Vagina (tissue), 2 donors: Measurements from ENCODE around the gene CCDC127. TPM values are rescaled to one million over a fixed set of nuclear protein-coding genes. Genes with fewer than 3 reads are reported as not detected.
"Not testable (repeated sequence)": the region's sequence is repeated elsewhere in the genome, so short reads cannot be mapped to it uniquely, and the experiment has no call there.

ENCODE experiments used
- DNase-seq, 2 donors: peaks; one replicate each; pipeline ENCODE4 v3.0.0-alpha.2; 2017; ENCODE audit errors: extremely low spot score in 2 of 2
- H3K27ac ChIP-seq: fragments of 200-600 bp; sonication (generic); one replicate; pipeline ENCODE4 v1.5.1; 2019
- H3K27me3 ChIP-seq: fragments of 200-600 bp; sonication (generic); one replicate; pipeline ENCODE4 v1.5.1; 2019
- H3K36me3 ChIP-seq, 2 donors: fragments of 200-600 bp; sonication (generic); one replicate each; pipeline ENCODE4 v1.5.1; 2017 to 2019
- H3K4me1 ChIP-seq: fragments of 200-600 bp; sonication (generic); one replicate; pipeline ENCODE4 v1.5.1; 2019
- H3K4me3 ChIP-seq, 2 donors: fragments of 200-600 bp; sonication (generic); 1 replicate in 1 of 2; 2 replicates in 1 of 2; pipeline ENCODE4 v1.5.1; 2016 to 2019
- H3K9me3 ChIP-seq: fragments of 200-600 bp; sonication (generic); one replicate; pipeline ENCODE4 v1.5.1; 2019
- POLR2A ChIP-seq, 2 donors: fragments of 450-650 bp; IDR thresholded peaks; one replicate each; pipeline ENCODE4 v1.6.1; 2017; ENCODE audit warnings: antibody characterized with exemption in 2 of 2, mild to moderate bottlenecking in 2 of 2, moderate library complexity in 2 of 2
- POLR2AphosphoS5 ChIP-seq, 2 donors: sonication (generic); formaldehyde crosslinking; IDR thresholded peaks; one replicate each; pipeline ENCODE4 v1.9.0; 2017; ENCODE audit warnings: antibody characterized with exemption in 2 of 2, mild to moderate bottlenecking in 2 of 2, low read depth in 1 of 2; ENCODE audit not compliant: insufficient read depth in 1 of 2
- intact Hi-C: fragments of 100-400 bp; cut with DNase I; formaldehyde crosslinking; loops from one replicate; pipeline ENCODE4 v1.15.1; 2023
- total RNA-seq: library from RNA; depleted of rRNA; stranded (reverse); fragments of >200 nt; gene quantifications from one replicate; pipeline ENCODE4 v1.2.3, GENCODE V29; 2016
- TF ChIP-seq, protein P1 (sequence below), 3 experiments: fragments of 450-650 bp in 2 of 3; fragments of 200-600 bp in 1 of 3; sonication (generic) in 1 of 3; IDR thresholded peaks; one replicate each; pipeline ENCODE4 v1.5.1; 2017 to 2019; ENCODE audit warnings: antibody characterized with exemption in 3 of 3, mild to moderate bottlenecking in 2 of 3, moderate library complexity in 2 of 3

CCDC127 gene, protein sequence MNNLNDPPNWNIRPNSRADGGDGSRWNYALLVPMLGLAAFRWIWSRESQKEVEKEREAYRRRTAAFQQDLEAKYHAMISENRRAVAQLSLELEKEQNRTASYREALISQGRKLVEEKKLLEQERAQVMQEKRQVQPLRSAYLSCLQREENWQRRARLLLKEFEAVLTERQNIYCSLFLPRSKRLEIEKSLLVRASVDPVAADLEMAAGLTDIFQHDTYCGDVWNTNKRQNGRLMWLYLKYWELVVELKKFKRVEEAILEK
- total RNA-seq = 4.2 TPM

DNA sequence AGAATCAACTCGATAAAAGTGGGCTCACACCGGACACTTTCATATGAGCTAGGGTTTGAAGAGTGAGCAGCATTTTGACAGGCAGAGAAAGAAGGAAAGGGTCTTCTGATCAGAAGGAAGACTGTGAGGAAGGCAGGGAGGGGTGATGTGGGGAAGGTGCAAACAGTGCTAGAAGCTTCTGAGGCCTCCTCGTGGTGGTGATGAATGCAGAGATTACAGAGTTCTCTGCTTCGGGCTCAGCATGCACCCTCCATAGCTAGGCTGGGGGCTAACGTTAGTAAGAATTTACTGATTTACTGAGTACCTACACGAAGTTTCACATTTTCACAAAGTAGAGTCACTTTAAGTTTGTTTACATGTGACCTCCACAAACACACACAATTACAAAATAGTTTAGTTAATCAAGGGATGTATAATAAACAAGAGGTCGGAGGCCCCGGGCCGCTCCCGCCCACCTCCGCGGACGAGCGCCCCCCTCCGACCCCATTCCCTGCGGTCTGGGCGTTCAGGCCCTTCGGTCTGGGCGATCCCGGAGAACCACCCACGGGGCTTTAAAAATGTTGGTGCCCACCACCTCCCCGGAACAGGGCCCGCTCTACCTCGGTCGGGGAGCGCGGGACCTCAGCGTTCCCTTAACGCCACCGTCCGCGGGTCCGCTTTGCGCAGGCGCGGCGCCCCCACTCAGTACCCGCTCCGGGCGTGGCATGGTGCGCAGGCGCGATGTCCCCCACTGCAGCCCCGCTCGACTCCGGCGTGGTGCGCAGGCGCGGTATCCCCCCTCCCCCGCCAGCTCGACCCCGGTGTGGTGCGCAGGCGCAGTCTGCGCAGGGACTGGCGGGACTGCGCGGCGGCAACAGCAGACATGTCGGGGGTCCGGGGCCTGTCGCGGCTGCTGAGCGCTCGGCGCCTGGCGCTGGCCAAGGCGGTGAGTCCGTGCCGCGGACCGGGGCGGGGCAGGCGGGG lies at the start of gene CCDC127, which contains the start of gene SDHA:
Gene CCDC127, minus strand, starts transcription at position 660 of the 963 bp plus-strand sequence. CDS start 1,304 bp downstream, outside the sequence.
Gene SDHA, plus strand, starts transcription at position 827 of the 963 bp plus-strand sequence. Its CDS starts 36 bp downstream, at position 863.
- Histone ChIP-seq H3K4me1 (peaks cover 41% of the 10 kb centered on the region), H3K4me3 (peak within 1 kb of the TSS; percentile 92 to 100), H3K27ac (peak within 1 kb of the TSS; percentile 90)
- intact Hi-C loops = loop anchor here (2.0 kb wide), 1 partner anchor 53 kb away; the partner anchor contains the start of gene PDCD6
- H3K27me3 ChIP-seq, H3K9me3 ChIP-seq, H3K36me3 ChIP-seq: not testable (repeated sequence)
- TF ChIP-seq POLR2A (IDR thresholded peaks at IDR 0.05) = peak in 1 of 2 donors; percentile 91
- peak; percentile 81 to 93 for TF ChIP-seq POLR2AphosphoS5 (IDR thresholded peaks at IDR 0.05; ENCODE audit: insufficient read depth in 1 of 2, low read depth in 1 of 2)
- TF ChIP-seq, protein P1, sequence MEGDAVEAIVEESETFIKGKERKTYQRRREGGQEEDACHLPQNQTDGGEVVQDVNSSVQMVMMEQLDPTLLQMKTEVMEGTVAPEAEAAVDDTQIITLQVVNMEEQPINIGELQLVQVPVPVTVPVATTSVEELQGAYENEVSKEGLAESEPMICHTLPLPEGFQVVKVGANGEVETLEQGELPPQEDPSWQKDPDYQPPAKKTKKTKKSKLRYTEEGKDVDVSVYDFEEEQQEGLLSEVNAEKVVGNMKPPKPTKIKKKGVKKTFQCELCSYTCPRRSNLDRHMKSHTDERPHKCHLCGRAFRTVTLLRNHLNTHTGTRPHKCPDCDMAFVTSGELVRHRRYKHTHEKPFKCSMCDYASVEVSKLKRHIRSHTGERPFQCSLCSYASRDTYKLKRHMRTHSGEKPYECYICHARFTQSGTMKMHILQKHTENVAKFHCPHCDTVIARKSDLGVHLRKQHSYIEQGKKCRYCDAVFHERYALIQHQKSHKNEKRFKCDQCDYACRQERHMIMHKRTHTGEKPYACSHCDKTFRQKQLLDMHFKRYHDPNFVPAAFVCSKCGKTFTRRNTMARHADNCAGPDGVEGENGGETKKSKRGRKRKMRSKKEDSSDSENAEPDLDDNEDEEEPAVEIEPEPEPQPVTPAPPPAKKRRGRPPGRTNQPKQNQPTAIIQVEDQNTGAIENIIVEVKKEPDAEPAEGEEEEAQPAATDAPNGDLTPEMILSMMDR (IDR thresholded peaks at IDR 0.05) = peak in 2 of 3 experiments; percentile 40 to 44
- peak in 1 of 2 donors; percentile 92 for DNase-seq

DNA sequence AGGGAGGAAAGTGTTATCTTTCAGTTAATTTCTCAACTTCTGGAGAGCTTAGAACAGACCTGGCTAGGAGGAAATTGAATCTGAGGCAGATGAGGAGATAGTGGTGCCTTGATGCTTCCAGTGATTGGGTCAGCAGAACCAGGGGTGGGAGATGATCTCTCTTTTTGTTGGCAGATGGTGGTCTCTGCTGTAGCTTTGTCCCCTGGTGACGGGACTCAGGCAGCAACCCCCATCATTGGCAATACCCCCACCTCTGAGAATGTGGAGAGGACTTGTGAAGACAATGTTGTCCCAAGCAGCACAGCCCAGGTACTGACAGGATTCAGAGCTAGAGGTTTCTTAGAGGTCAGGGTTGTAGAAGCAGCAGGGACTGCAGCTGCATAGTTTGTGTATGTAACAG lies 49.8 kb upstream of the CCDC127 start:
- DNase-seq = no peak
- H3K4me1 ChIP-seq = peaks cover 9% of the 10 kb centered on the region
- no peaks in the 10 kb centered on the region for H3K9me3 ChIP-seq
- H3K36me3 ChIP-seq = peaks cover 0 to 14% of the 10 kb centered on the region in 2 donors
- no peaks in the 10 kb centered on the region for H3K27me3 ChIP-seq
- H3K27ac ChIP-seq = no peak overlapping the region
- TF ChIP-seq, protein P1 (IDR thresholded peaks at IDR 0.05) = no peak
- no peak for TF ChIP-seq POLR2A (IDR thresholded peaks at IDR 0.05)
- no peak for TF ChIP-seq POLR2AphosphoS5 (IDR thresholded peaks at IDR 0.05; ENCODE audit: insufficient read depth in 1 of 2, low read depth in 1 of 2)
- intact Hi-C loops = no loop called here
- H3K4me3 ChIP-seq = no peak overlapping the region

DNA sequence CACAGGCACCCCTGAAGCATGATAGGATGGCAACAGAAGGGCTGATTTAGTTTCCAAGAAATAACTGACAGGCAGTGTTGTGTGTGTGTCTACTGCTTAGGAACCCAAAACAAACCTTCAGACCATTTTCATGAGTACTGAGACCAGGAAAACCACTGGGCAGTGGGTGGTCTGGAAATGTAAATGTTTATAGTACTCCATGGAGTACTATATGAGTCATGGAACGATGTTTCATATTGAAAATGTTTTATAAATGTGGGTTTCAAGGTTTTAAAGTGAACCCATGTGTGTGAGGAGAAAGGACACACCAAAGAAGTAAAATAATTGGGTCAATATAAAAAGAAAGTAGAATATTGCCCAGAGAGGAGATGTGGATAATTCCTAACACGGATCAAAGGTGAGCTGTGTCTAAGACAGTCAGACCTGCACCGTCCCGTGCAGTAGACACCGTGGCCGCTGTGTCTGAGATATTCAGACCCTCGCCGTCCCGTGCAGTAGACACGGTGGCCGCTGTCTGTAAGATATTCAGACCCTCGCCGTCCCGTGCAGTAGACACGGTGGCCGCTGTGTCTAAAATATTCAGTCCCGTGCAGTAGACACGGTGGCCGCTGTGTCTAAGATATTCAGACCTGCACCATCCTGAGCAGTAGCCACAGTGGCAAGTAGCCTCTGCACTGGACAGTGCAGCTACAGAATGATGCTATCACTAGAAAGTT lies 48.5 kb upstream of the CCDC127 start:
- H3K9me3 ChIP-seq, intact Hi-C loops, H3K27ac ChIP-seq: not testable (repeated sequence)

DNA sequence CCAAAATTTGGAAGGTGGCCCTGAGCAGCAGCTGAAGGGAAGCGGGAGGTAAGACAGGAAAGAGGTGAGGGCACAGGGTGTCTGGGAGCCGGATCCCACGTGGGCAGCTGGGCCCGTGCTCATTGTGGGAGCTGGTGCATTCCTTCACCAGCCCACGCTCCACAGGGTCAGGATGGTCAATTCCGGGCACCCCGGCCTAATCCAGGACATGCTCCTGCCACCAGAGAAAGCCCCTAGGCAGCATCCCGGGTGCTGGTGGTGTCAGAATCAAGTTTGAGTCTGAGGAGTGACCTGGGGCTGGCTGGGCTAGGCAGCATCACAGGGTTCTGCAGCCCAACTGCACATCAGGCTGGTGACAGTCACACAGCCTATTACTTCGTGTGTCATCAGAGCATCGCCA lies 46.4 kb upstream of the CCDC127 start:
- Histone ChIP-seq H3K27me3 (no peaks in the 10 kb centered on the region), H3K4me1 (no peaks in the 10 kb centered on the region), H3K27ac (no peak overlapping the region), H3K9me3 (no peaks in the 10 kb centered on the region), H3K4me3 (no peak overlapping the region), H3K36me3 (peaks cover 0 to 14% of the 10 kb centered on the region in 2 donors)
- TF ChIP-seq, protein P1 (IDR thresholded peaks at IDR 0.05) = no peak
- no peak for DNase-seq
- intact Hi-C loops = no loop called here

More for the DNA sequence above, 48.5 kb upstream of the CCDC127 start:
- H3K4me3 ChIP-seq, H3K27me3 ChIP-seq, DNase-seq, H3K4me1 ChIP-seq: not testable (repeated sequence)
- peaks cover 0 to 14% of the 10 kb centered on the region in 2 donors for H3K36me3 ChIP-seq

DNA sequence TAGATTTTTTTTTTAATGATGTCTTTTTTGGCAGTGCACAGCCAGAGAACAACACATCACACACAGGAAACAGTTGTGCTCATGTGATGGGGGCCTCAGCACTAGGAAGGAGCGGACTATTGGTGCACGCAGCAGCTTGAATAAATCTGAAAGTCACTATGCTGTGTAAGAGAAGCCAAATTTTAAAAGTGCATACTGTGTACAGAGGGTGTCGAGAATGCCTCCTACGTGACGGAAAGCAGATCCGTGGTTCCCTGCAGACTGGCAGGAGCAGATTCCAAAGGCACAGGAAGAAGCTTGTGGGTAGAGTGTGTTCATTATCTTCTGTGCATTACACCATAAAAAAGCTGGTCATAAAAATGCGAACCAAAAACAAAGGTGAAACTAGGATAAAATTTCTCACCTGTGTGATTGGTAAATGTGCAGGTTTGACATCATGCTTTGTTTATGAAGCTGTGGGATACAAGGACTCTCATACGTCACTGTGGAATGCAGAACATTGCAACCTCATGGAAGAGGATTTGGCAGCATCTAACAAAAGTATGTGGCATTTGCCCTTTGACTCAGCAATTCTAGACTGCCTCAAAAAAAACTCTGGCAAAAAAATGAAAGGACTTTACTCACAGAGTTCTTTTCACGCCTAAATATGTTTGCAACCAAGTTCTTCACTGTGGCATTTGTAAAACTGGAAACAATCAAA lies 45.5 kb upstream of the CCDC127 start:
- H3K4me3 ChIP-seq, intact Hi-C loops, H3K27ac ChIP-seq, DNase-seq, H3K4me1 ChIP-seq, H3K9me3 ChIP-seq, H3K27me3 ChIP-seq: not testable (repeated sequence)
- H3K36me3 ChIP-seq = peaks cover 0 to 17% of the 10 kb centered on the region in 2 donors
